Activated CD4-positive, CD25-positive, alpha-beta regulatory T cell (primary cell): ENCODE results near the gene FOLR2.

Experiments
- DNase-seq, 4 experiments: peaks; one replicate each; lab custom pipeline; 2025; lab: John Stamatoyannopoulos, UW

Gene FOLR2

GRCh38 chr11:72229925-72230763 is 13.6 kb downstream of the FOLR2 start:
- no peak for DNase-seq

- DNase-seq: no peak
Observed at GRCh38 chr11:72230764-72231365, 14.3 kb downstream of the FOLR2 start.

- no peak for DNase-seq
Observed at GRCh38 chr11:72231396-72232259, 15.0 kb downstream of the FOLR2 start.

- no peak for DNase-seq
Observed at GRCh38 chr11:72232260-72233055, 15.9 kb downstream of the FOLR2 start.

GRCh38 chr11:72233056-72233772 is 16.6 kb downstream of the FOLR2 start:
- DNase-seq: no peak

- no peak for DNase-seq
Observed at GRCh38 chr11:72233773-72234513, 17.3 kb downstream of the FOLR2 start.

GRCh38 chr11:72234514-72234830 is 17.9 kb downstream of the FOLR2 start:
- DNase-seq: no peak

- DNase-seq: no peak
Observed at GRCh38 chr11:72234920-72235319, 18.3 kb downstream of the FOLR2 start.

- DNase-seq: no peak
Observed at GRCh38 chr11:72235351-72236057, 18.9 kb downstream of the FOLR2 start.

- DNase-seq: no peak
Observed at GRCh38 chr11:72236083-72236697, 19.6 kb downstream of the FOLR2 start.

GRCh38 chr11:72236774-72237111 is 20.1 kb downstream of the FOLR2 start:
- DNase-seq: no peak

GRCh38 chr11:72237112-72237931 is 20.7 kb downstream of the FOLR2 start:
- DNase-seq: no peak

GRCh38 chr11:72238040-72238450 is 21.5 kb downstream of the FOLR2 start:
- peak in 1 of 4 experiments; percentile 36 for DNase-seq

- no peak for DNase-seq
Observed at GRCh38 chr11:72238492-72239312, 22.1 kb downstream of the FOLR2 start.

- DNase-seq: no peak
Observed at GRCh38 chr11:72239313-72239848, 22.8 kb downstream of the FOLR2 start.

GRCh38 chr11:72239849-72240460 is 23.4 kb downstream of the FOLR2 start:
- DNase-seq: no peak
